Neural progenitor cell (in vitro differentiated cells): ENCODE results near the gene ATAD2B. TPM values are rescaled to one million over a fixed set of nuclear protein-coding genes. Genes with fewer than 3 reads are reported as not detected.

Source experiments
- DNase-seq: peaks from one replicate; pipeline ENCODE4 v3.0.0-alpha.2; 2016; ENCODE audit warnings: low spot score
- H2AFZ ChIP-seq: fragments of 200-600 bp; sonication (generic); replicated peaks from 2 replicates; pipeline ENCODE4 v1.6.1; 2016; ENCODE audit warnings: antibody characterized with exemption
- H3F3A ChIP-seq: fragments of 200-600 bp; sonication (generic); 2 replicates; pipeline ENCODE4 v1.6.1; 2016; ENCODE audit warnings: antibody characterized with exemption, low read depth
- H3K27ac ChIP-seq: fragments of 200-600 bp; sonication (generic); 2 replicates; pipeline ENCODE4 v1.5.1; 2016; ENCODE audit warnings: mild to moderate bottlenecking
- H3K27me3 ChIP-seq: fragments of 200-600 bp; sonication (generic); 2 replicates; pipeline ENCODE4 v1.6.1; 2016; ENCODE audit warnings: mild to moderate bottlenecking, moderate library complexity
- H3K36me3 ChIP-seq: fragments of 200-600 bp; sonication (generic); 2 replicates; pipeline ENCODE4 v1.5.1; 2016
- H3K4me1 ChIP-seq: fragments of 200-600 bp; sonication (generic); 2 replicates; pipeline ENCODE4 v1.6.1; 2016; ENCODE audit warnings: mixed run types
- H3K4me2 ChIP-seq: fragments of 200-600 bp; sonication (generic); 2 replicates; pipeline ENCODE4 v1.6.1; 2016
- H3K4me3 ChIP-seq: fragments of 200-600 bp; sonication (generic); 2 replicates; pipeline ENCODE4 v1.5.1; 2016
- H3K79me2 ChIP-seq: fragments of 200-600 bp; sonication (generic); 2 replicates; pipeline ENCODE4 v1.6.1; 2016; ENCODE audit warnings: low read depth
- H3K9ac ChIP-seq: fragments of 200-600 bp; sonication (generic); 2 replicates; pipeline ENCODE4 v1.6.1; 2016
- H3K9me3 ChIP-seq: fragments of 200-600 bp; sonication (generic); 2 replicates; pipeline ENCODE4 v1.5.1; 2016; ENCODE audit warnings: low read depth
- H4K20me1 ChIP-seq: fragments of 200-600 bp; sonication (generic); 2 replicates; pipeline ENCODE4 v1.6.1; 2016; ENCODE audit warnings: low read depth
- H3K27ac Mint-ChIP-seq: 3 replicates; pipeline ENCODE4 v1.8.0; 2021; ENCODE audit warnings: mixed read lengths
- H3K27me3 Mint-ChIP-seq: 2 replicates; pipeline ENCODE4 v1.8.0; 2022; ENCODE audit warnings: low read depth, mild to moderate bottlenecking, inconsistent platforms, moderate library complexity, mixed read lengths; ENCODE audit not compliant: insufficient read depth
- H3K36me3 Mint-ChIP-seq: 3 replicates; pipeline ENCODE4 v1.8.0; 2021; ENCODE audit warnings: mixed read lengths
- H3K4me1 Mint-ChIP-seq: 3 replicates; pipeline ENCODE4 v1.8.0; 2021; ENCODE audit warnings: mixed read lengths
- H3K4me3 Mint-ChIP-seq: 3 replicates; pipeline ENCODE4 v1.8.0; 2021; ENCODE audit warnings: mild to moderate bottlenecking, moderate library complexity, mixed read lengths
- H3K9me3 Mint-ChIP-seq: 3 replicates; pipeline ENCODE4 v1.8.0; 2020; ENCODE audit warnings: mixed read lengths
- EZH2 ChIP-seq: fragments of 200-600 bp; sonication (generic); IDR thresholded peaks from 2 replicates; pipeline ENCODE4 v1.6.1; 2017; ENCODE audit warnings: antibody characterized with exemption, mild to moderate bottlenecking, moderate library complexity
- EZH2phosphoT487 ChIP-seq: fragments of 200-600 bp; sonication (generic); IDR thresholded peaks from 2 replicates; pipeline ENCODE4 v1.6.1; 2017; ENCODE audit warnings: antibody characterized with exemption
- total RNA-seq: library from RNA; depleted of rRNA; stranded (reverse); fragments of >200 nt; gene quantifications from 2 replicates; pipeline ENCODE4 v1.2.3, GENCODE V29; 2015; ENCODE audit warnings: low replicate concordance
- TF ChIP-seq, protein P1 (sequence below): fragments of 200-600 bp; sonication (generic); IDR thresholded peaks from 2 replicates; pipeline ENCODE4 v1.5.1; 2017; ENCODE audit warnings: antibody characterized with exemption, mild to moderate bottlenecking

The ATAD2B gene
- total RNA-seq, 1 donor from 2014 or later, result 38.7 TPM

- no peak overlapping the region for H3K4me3 Mint-ChIP-seq
- TF ChIP-seq EZH2, result no peak
- TF ChIP-seq, protein P1, sequence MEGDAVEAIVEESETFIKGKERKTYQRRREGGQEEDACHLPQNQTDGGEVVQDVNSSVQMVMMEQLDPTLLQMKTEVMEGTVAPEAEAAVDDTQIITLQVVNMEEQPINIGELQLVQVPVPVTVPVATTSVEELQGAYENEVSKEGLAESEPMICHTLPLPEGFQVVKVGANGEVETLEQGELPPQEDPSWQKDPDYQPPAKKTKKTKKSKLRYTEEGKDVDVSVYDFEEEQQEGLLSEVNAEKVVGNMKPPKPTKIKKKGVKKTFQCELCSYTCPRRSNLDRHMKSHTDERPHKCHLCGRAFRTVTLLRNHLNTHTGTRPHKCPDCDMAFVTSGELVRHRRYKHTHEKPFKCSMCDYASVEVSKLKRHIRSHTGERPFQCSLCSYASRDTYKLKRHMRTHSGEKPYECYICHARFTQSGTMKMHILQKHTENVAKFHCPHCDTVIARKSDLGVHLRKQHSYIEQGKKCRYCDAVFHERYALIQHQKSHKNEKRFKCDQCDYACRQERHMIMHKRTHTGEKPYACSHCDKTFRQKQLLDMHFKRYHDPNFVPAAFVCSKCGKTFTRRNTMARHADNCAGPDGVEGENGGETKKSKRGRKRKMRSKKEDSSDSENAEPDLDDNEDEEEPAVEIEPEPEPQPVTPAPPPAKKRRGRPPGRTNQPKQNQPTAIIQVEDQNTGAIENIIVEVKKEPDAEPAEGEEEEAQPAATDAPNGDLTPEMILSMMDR, result no peak
- no peak for TF ChIP-seq EZH2phosphoT487
- no peak overlapping the region for H3K27ac Mint-ChIP-seq
- no peaks in the 10 kb centered on the region for H3K36me3 ChIP-seq
- no peaks in the 10 kb centered on the region for H3K27me3 ChIP-seq
- H3K27me3 Mint-ChIP-seq, result no peaks in the 10 kb centered on the region
- no peaks in the 10 kb centered on the region for H3K4me1 ChIP-seq
- peaks cover 2% of the 10 kb centered on the region for H3F3A ChIP-seq
- no peak overlapping the region for H3K4me3 ChIP-seq
- H3K4me2 ChIP-seq, result no peak overlapping the region
- H3K27ac ChIP-seq, result no peak overlapping the region
- H3K4me1 Mint-ChIP-seq, result no peaks in the 10 kb centered on the region
- H4K20me1 ChIP-seq, result no peaks in the 10 kb centered on the region
- no peak for DNase-seq
- H3K9me3 Mint-ChIP-seq, result no peaks in the 10 kb centered on the region
- no peak overlapping the region for H3K9ac ChIP-seq
- H2AFZ ChIP-seq, result no peak overlapping the region
- no peaks in the 10 kb centered on the region for H3K9me3 ChIP-seq
- no peaks in the 10 kb centered on the region for H3K79me2 ChIP-seq
- H3K36me3 Mint-ChIP-seq, result peaks cover 20% of the 10 kb centered on the region
Observed at GRCh38 chr2:23859234-23859633, 67.7 kb downstream of the ATAD2B start.

DNA sequence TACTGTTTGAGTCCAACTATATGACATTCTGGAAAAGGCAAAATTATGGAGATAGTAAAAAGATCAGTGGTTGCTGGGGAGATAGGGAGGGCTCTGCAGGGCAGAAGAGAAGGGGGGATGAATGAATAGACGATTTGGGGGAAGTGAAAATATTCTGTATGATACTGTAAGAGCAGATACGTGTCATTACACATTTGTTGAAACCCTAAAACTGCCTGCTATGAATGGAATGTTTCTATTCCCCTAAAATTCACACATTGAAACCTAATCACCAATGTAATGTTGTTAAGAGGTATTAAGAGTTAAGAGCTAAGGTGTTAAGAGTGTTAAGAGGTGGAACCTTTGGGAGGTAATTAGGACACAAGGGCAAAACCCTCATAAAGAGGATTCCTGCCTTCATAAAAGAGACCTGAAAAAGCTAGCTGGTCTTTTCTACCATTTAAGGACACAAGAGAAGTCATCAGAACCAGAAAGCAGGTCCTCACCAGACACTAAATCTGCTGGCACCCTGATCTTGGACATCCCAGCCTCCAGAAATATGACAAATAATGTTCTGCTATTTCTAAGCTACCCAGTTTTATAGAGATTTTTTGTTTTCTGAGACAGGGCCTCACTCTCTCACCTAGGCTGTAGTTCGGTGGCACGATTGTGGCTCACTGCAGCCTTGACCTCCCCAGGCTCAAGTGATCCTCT lies 76.2 kb downstream of the ATAD2B start:
- Mint-ChIP-seq H3K27me3 (no peaks in the 10 kb centered on the region), H3K4me1 (no peaks in the 10 kb centered on the region), H3K4me3 (no peak overlapping the region), H3K36me3 (peaks cover 14% of the 10 kb centered on the region), H3K9me3 (no peaks in the 10 kb centered on the region), H3K27ac (no peak overlapping the region)
- Histone ChIP-seq H3K79me2 (no peaks in the 10 kb centered on the region), H4K20me1 (no peaks in the 10 kb centered on the region), H3K27me3 (no peaks in the 10 kb centered on the region), H3K4me1 (peaks cover 5% of the 10 kb centered on the region), H3F3A (no peaks in the 10 kb centered on the region), H3K9me3 (no peaks in the 10 kb centered on the region), H3K4me2 (no peak overlapping the region), H3K36me3 (no peaks in the 10 kb centered on the region), H3K9ac (no peak overlapping the region), H3K4me3 (no peak overlapping the region), H3K27ac (no peak overlapping the region), H2AFZ (no peak overlapping the region)
- TF ChIP-seq EZH2phosphoT487, result no peak
- TF ChIP-seq, protein P1, result no peak
- TF ChIP-seq EZH2, result no peak
- DNase-seq, result no peak

DNA sequence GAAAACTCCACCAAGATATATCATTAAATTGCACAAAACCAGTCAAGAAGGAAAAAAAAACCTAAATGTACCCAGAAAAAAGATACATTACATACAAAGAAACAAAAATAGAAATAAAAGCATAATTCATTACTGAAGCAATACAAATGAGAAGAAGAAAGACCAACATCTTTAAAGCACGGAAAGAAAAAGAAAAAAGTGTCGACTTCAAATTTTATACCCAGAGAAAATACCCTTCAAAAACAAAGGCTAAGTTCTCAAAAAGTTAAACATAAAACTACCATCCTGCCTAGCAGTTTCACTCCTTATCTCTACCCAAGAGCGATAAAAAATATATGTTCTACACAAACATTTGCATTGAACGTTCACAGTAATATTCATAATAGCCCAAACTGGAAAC lies 82.0 kb downstream of the ATAD2B start:
- Histone ChIP-seq H3K27me3 (no peaks in the 10 kb centered on the region), H3K4me2 (no peak overlapping the region), H3F3A (no peaks in the 10 kb centered on the region), H3K9me3 (no peaks in the 10 kb centered on the region), H3K9ac (no peak overlapping the region), H3K27ac (no peak overlapping the region), H2AFZ (no peak overlapping the region), H3K79me2 (peaks cover 6% of the 10 kb centered on the region), H3K4me1 (peaks cover 6% of the 10 kb centered on the region), H3K36me3 (peaks cover 8% of the 10 kb centered on the region), H3K4me3 (no peak overlapping the region), H4K20me1 (no peaks in the 10 kb centered on the region)
- TF ChIP-seq, protein P1, result no peak
- TF ChIP-seq EZH2phosphoT487 (no peak), EZH2 (no peak)
- Mint-ChIP-seq H3K4me1 (no peaks in the 10 kb centered on the region), H3K27ac (no peak overlapping the region), H3K9me3 (peaks cover 21% of the 10 kb centered on the region), H3K27me3 (no peaks in the 10 kb centered on the region), H3K4me3 (no peak overlapping the region), H3K36me3 (peaks cover 33% of the 10 kb centered on the region)
- no peak for DNase-seq
